Measurements from ENCODE around the gene GATD1. TPM values are rescaled to one million over a fixed set of nuclear protein-coding genes. Genes with fewer than 3 reads are reported as not detected.

GATD1 gene
- total and polyA plus RNA-seq, 9 of the 15 experiments (the other 6 are each of a cell fraction or from before 2014, with no cell fraction given): 2.8 to 144 (median 36.9) TPM

DNA sequence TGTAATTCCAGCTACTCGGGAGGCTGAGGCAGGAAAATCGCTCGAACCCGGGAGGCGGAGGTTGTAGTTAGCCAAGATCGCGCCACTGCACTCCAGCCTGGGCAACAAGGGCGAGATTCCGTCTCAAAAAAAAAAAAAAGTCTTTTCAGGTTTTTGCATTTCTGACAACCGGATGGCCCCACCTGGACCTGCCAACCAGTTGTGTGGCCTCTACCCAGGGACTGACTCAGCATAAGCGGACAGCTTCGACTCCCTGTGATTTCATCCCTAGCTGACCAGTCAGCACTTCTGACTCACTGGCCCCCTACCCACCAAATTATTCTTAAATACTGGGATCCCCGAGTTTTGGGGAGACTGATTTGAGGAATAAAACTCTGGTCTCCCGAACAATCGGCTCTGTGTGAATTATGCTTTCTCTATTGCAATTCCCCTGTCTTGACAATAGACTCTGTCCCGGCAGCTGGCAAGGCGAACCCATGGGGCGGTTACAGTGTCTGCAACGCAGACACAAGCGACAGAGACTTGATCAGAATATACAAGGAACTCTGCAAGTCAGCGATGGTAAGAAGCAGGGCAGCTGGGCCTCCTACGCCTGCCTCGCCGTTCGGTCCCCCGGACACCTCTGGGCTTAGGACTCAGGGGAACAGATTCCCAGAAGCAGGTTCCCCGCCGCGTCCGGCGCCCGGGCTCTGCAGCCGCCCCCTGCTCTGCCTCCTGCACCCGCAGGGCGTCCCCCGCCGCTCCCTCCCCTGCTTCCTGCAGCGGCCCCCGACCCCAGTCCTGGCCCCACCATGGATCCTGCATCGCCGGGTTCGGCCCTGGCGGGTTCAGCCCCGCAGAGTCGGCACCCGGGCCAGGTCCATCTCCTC, 30.8 kb downstream of the GATD1 start:
- 25% methylated on average over 39 of the region's 46 CpGs for WGBS (ENCODE audit: insufficient coverage, low coverage, missing lambda C conversion rate)
- H3K36me3 ChIP-seq (ENCODE audit: control insufficient read depth, insufficient read depth, low read length): peaks cover 28% of the 10 kb centered on the region
- peaks cover 3% of the 10 kb centered on the region for H3K9me1 ChIP-seq (ENCODE audit: control insufficient read depth, insufficient read depth, low read length)
- BruUV-seq (replicated peaks): TSS peak; percentile 78
- no peaks in the 10 kb centered on the region for H3K27me3 ChIP-seq (ENCODE audit: control insufficient read depth in 2 of 2, insufficient read depth in 2 of 2, low read length in 2 of 2)
- H3K79me2 ChIP-seq (ENCODE audit: control insufficient read depth, insufficient read depth, low read length): peaks cover 43% of the 10 kb centered on the region
- in situ Hi-C loops (cut with MboI) (no loop called here), intact Hi-C loops (cut with micrococcal nuclease) (no loop called here)
- DNase-seq (ENCODE audit: extremely low read depth in 1 of 4, low spot score in 3 of 4) (peak in 1 of 4 experiments; percentile 53), ATAC-seq (peak; percentile 32), FAIRE-seq (peak; percentile 15)
- CTCF ChIA-PET (ENCODE audit: low intra/inter-chr PET ratio): interaction anchor here (1.8 kb wide), 1 partner anchor 19 kb away, joined by 3 read pairs; no protein-coding TSS in a partner anchor
- H3K27ac ChIP-seq (ENCODE audit: extremely low read depth, low read depth, low read length): peak overlapping the region; percentile 99; the same call in 2 of the 3 replicates
- H3K4me3 ChIP-seq: peak overlapping the region; percentile 100
- peak overlapping the region; percentile 82 for H2AFZ ChIP-seq (ENCODE audit: low read depth, low read length)
- no peaks in the 10 kb centered on the region for H3K9me3 ChIP-seq (replicated peaks; ENCODE audit: control insufficient read depth, insufficient read depth, low read depth, low read length)
- POLR2A ChIA-PET: interaction anchor here (0.6 to 7.4 kb wide), 14 partner anchors 9 to 524 kb away, joined by 3 to 88 read pairs (median 4); no protein-coding TSS in a partner anchor
- H4K20me1 ChIP-seq (replicated peaks; ENCODE audit: control insufficient read depth, insufficient read depth, low read length): peaks cover 17% of the 10 kb centered on the region; the same call in 1 of the 2 replicates
- peak overlapping the region; percentile 92 to 100; a peak in 3 of 4 replicates for H3K9ac ChIP-seq (ENCODE audit: insufficient read depth in 1 of 2, low read depth in 2 of 2, low read length in 2 of 2)
- H3K4me2 ChIP-seq (ENCODE audit: insufficient read depth, low read length): peak overlapping the region; percentile 94
- peaks cover 29 to 54% of the 10 kb centered on the region in 2 experiments for H3K4me1 ChIP-seq (replicated peaks in 1 of 2; ENCODE audit: control insufficient read depth in 2 of 2, insufficient read depth in 2 of 2, low read length in 2 of 2)
- TF ChIP-seq PML (IDR thresholded peaks at IDR 0.05; ENCODE audit: low read length): 0 out of 2 replicates have a peak, but pooled peaks have one; percentile 2
- peak; percentile 12; the same call in 1 of the 2 replicates for TF ChIP-seq EGR1 (conservative IDR thresholded peaks at IDR 0.05)
- TF ChIP-seq PCBP1 (IDR thresholded peaks at IDR 0.05; ENCODE audit: low read depth, low read length, poor library complexity, severe bottlenecking): peak; percentile 44
- no peak for TF ChIP-seq ZNF764 (CRISPR knock-in tag; IDR thresholded peaks at IDR 0.05; ENCODE audit: low read depth)
- TF ChIP-seq MAFK (IDR thresholded peaks at IDR 0.05; ENCODE audit: low read length): peak; percentile 71
- TF ChIP-seq ZC3H4 (CRISPR knock-in tag; IDR thresholded peaks at IDR 0.05; ENCODE audit: borderline replicate concordance): 0 out of 2 replicates have a peak, but pooled peaks have one; percentile 38
- TF ChIP-seq MAFF (IDR thresholded peaks at IDR 0.05; ENCODE audit: low read length): peak; percentile 61; the same call in 1 of the 2 replicates
- peak; percentile 64 for TF ChIP-seq MAFG (tag; conservative IDR thresholded peaks at IDR 0.05)
- 0 out of 2 replicates have a peak, but pooled peaks have one; percentile 14 for TF ChIP-seq ZNF592 (IDR thresholded peaks at IDR 0.05)
- 0 out of 2 replicates have a peak, but pooled peaks have one; percentile 17 for TF ChIP-seq RBM14 (IDR thresholded peaks at IDR 0.05; ENCODE audit: borderline replicate concordance, insufficient read depth, low read depth, low read length)
- peak; percentile 94 for TF ChIP-seq C11orf30 (IDR thresholded peaks at IDR 0.05; ENCODE audit: low read depth)
- no peak for TF ChIP-seq TOE1 (IDR thresholded peaks at IDR 0.05; ENCODE audit: borderline replicate concordance)
- TF ChIP-seq TOE1 (CRISPR knock-in tag; IDR thresholded peaks at IDR 0.05; ENCODE audit: borderline replicate concordance, low read depth): no peak
- peak; percentile 59; the same call in 1 of the 2 replicates for TF ChIP-seq GABPB1 (CRISPR knock-in tag; IDR thresholded peaks at IDR 0.05)
- peak; percentile 96 for TF ChIP-seq ZNF316 (IDR thresholded peaks at IDR 0.05)
- TF ChIP-seq NFE2 (IDR thresholded peaks at IDR 0.05; ENCODE audit: low read depth): peak; percentile 64
- 0 out of 2 replicates have a peak, but pooled peaks have one; percentile 32 for TF ChIP-seq KDM2B (CRISPR knock-in tag; IDR thresholded peaks at IDR 0.05)
- TF ChIP-seq HMG20B (CRISPR knock-in tag; IDR thresholded peaks at IDR 0.05): no peak

Data from K562 (cell line).